GM12891 (cell line): ENCODE results near the gene DDX47.

Experiments
- POLR2A ChIP-seq: IDR thresholded peaks from 2 replicates; pipeline ENCODE4 v1.6.1; 2011; ENCODE audit warnings: low read depth, low read length, control low read depth
- POLR2AphosphoS5 ChIP-seq: IDR thresholded peaks from 2 replicates; pipeline ENCODE4 v1.6.1; 2011; ENCODE audit warnings: low read depth, low read length, control low read depth

DNA sequence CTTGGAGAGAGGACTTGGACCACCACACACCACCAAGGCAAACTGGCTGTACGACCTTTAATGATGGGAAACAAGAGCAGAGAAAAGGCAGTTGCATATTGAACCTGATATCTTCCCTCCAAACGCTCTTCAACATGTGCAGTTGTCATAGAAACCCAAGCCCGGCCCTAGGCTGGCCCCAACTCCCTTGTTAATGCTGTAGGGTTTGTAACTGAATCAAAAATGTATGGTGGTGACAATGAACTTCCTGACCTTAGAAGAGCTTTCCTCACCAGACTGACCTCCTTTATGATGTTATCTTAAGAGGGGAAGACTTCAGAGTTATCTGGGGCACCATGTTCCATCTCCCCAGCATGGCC is 15.4 kb upstream of the DDX47 start:
- no peak for TF ChIP-seq POLR2A
- TF ChIP-seq POLR2AphosphoS5 = no peak
